Measurements from ENCODE around the gene EMD.
A peak's percentile ranks its signal among the peaks of the same experiment; 100 is the strongest.

EMD gene

DNA sequence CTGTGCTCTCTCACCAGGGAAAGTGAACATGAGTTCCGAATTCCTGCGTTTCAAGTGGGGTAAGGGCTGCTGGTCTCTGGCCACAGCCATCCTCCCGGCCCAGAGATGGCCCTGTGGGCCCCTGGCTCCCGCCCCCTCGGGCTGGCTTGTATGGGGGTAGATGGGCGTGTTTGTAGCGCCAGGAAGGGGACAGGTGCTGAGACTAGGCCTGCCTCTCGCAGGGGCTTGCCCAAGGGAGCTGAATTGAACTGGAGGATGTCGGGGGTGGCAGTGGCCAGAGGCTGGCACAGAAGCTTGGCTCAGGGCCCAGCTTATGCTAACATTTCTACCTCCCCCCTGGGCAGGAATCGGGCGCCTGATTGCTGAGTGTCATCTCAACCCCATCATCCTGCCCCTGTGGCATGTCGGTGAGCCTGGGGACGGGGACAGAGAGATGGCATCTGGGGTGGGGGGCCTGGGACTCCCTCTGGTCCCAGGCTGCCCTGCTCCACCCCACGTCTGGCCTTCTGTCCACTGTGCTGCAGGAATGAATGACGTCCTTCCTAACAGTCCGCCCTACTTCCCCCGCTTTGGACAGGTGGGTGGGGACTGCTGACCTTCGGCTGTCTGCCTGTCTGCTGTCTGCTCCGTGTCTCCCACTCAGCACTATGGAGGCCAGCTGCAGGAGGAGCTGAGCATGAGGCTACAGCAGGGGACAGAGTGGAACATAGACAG, 40.8 kb downstream of the EMD start:
- TF ChIP-seq, protein P1, sequence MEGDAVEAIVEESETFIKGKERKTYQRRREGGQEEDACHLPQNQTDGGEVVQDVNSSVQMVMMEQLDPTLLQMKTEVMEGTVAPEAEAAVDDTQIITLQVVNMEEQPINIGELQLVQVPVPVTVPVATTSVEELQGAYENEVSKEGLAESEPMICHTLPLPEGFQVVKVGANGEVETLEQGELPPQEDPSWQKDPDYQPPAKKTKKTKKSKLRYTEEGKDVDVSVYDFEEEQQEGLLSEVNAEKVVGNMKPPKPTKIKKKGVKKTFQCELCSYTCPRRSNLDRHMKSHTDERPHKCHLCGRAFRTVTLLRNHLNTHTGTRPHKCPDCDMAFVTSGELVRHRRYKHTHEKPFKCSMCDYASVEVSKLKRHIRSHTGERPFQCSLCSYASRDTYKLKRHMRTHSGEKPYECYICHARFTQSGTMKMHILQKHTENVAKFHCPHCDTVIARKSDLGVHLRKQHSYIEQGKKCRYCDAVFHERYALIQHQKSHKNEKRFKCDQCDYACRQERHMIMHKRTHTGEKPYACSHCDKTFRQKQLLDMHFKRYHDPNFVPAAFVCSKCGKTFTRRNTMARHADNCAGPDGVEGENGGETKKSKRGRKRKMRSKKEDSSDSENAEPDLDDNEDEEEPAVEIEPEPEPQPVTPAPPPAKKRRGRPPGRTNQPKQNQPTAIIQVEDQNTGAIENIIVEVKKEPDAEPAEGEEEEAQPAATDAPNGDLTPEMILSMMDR (IDR thresholded peaks at IDR 0.05; ENCODE audit: insufficient read depth, low read depth, low read length, missing control alignments): no peak
- no peak for DNase-seq (ENCODE audit: low read depth)
- H3K4me3 ChIP-seq (ENCODE audit: low read length): no peak overlapping the region

DNA sequence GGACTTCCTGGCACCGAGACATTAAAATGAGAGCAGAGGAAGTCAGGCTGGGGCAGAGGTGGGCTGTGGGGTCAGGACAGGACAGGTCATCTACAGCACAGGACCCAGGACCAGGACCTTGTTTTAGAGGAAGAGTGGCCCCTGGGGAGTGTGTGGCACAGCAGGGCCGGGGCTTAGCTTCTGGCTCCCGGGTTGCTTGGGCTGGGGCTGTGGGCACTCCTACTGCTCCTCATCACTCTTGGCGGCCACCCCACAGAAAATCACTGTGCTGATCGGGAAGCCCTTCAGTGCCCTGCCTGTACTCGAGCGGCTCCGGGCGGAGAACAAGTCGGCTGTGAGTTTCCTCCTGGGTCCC, 41.3 kb downstream of the EMD start:
- no peak overlapping the region for H3K4me3 ChIP-seq (ENCODE audit: low read length)
- TF ChIP-seq, protein P1 (IDR thresholded peaks at IDR 0.05; ENCODE audit: insufficient read depth, low read depth, low read length, missing control alignments): no peak
- no peak for DNase-seq (ENCODE audit: low read depth)

DNA sequence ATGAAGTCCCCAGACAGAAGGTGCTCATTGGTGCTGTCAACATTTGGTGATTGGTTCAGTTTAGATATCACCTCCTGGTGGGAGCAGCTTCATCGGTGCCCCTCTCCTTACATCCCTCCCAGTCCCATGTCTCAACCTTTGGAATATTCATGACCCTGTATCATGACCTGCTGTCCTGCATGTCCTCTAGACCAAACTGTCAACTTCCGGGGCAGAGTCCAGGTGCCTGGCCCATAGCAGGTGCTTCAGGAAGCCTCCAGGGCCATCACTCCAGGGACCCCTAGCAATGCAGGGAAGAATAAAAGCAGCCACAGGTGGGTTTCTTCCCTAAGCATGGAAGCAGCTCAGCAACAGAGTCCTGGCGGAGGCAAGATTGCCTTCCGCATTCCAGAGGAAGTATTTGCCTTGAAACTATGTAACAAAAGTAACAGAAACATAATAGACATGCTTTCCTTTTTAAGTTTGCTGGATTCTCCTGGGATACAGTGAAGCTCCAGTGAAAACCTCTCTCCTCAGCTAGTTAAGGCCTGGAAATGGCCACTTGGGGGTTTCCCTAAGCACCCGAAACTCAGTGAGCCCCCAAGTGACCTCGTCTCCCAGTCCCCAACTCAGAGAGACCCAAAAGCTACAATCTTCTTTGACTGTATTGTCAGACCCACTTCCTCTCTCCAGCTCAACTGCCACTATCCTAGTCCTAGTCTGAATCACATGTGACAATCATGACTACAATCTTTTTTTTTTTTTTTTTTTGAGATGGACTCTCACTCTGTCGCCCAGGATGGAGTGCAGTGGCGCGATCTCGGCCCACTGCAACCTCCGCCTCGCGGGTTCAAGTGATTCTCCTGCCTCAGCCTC, 48.0 kb downstream of the EMD start:
- TF ChIP-seq, protein P1 (IDR thresholded peaks at IDR 0.05; ENCODE audit: insufficient read depth, low read depth, low read length, missing control alignments): no peak
- no peak for DNase-seq (ENCODE audit: low read depth)
- no peak overlapping the region for H3K4me3 ChIP-seq (ENCODE audit: low read length)

DNA sequence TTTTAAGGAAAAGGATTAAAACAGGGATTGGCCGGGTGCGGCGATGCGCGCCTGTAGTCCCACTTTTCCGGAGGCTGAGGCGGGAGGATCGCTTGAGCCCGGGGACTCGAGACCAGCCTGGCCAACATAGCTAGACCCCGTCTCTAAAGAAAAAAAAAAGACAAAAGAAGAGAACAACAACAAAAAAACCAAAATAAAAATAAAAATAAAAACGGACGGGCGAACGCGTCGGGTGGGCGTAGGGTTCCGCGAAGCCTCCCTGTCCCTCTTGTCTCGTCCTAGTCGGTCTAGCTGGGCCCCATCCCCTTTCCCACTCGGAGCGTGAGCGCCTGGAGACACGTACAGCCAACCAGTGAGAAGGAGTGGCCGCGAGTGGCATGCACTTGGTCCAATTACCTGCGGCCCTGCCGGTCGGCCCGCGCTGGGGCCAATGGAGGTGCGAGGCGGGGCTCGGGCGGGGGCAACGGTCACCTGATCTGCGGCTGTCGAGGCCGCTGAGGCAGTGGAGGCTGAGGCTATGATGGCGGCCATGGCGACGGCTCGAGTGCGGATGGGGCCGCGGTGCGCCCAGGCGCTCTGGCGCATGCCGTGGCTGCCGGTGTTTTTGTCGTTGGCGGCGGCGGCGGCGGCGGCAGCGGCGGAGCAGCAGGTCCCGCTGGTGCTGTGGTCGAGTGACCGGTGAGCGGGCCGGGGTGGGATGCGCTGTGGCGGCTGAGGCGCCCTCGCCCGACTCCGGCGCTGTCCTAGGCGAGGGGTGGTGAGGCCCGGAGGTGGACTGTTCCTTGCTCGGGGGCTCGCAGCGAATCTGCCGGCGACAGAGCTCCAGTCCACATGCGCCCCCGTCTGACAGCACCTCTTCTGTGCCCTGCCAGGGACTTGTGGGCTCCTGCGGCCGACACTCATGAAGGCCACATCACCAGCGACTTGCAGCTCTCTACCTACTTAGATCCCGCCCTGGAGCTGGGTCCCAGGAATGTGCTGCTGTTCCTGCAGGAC, 49.4 kb downstream of the EMD start, which contains the start of gene ATP6AP1:
ATP6AP1 (plus strand) TSS at position 502 of the 996 bp plus-strand sequence; CDS start at position 518, 16 bp downstream.
- H3K4me3 ChIP-seq (ENCODE audit: low read length): peak within 1 kb of the TSS; percentile 53
- DNase-seq (ENCODE audit: low read depth): peak; percentile 94
- TF ChIP-seq, protein P1 (IDR thresholded peaks at IDR 0.05; ENCODE audit: insufficient read depth, low read depth, low read length, missing control alignments): no peak

DNA sequence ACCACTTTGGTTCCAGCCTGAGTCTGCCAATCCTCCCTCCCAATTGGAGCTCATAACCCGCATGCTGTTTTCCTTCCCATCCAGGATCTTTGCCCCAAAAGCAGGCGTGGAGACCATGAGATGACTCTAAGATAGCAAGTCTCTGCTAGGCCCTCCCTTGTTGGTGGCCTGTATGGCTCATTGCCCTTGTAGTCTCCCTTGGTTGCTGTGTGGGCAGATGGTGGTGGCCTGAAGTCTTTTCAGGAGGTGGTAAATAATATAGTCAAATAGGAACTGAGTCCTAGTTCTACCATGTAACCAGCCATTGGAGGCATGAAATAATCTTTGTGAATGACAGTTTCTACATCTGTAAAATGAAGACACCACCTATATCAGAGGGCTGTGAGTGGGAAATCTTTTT, 50.6 kb downstream of the EMD start:
- TF ChIP-seq, protein P1 (IDR thresholded peaks at IDR 0.05; ENCODE audit: insufficient read depth, low read depth, low read length, missing control alignments): no peak
- DNase-seq (ENCODE audit: low read depth): no peak
- peak overlapping the region; percentile 53 for H3K4me3 ChIP-seq (ENCODE audit: low read length)

DNA sequence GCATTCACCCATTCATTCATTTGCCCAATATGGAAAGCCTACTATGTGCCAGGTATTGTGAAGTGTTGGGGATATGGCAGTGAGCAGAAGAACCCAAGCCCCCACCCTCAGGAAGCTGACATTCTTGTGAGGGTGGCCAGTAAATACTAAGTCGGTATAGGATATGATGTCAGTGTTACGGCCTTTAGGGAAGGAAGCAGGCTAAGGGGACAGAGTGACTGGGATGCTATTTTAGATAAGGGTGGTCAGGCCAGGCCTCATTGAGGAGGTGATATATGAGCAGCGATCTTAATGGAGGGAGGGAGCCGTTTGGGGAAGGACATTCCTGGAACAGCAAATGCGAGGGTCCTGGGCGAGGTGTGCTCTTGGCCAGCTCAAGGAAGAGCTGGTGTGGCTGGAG, 51.4 kb downstream of the EMD start:
- TF ChIP-seq, protein P1 (IDR thresholded peaks at IDR 0.05; ENCODE audit: insufficient read depth, low read depth, low read length, missing control alignments): no peak
- H3K4me3 ChIP-seq (ENCODE audit: low read length): no peak overlapping the region
- no peak for DNase-seq (ENCODE audit: low read depth)
